Ovary (tissue), 9 donors: ENCODE data around the gene AIG1. TPM values are rescaled to one million over a fixed set of nuclear protein-coding genes. Genes with fewer than 3 reads are reported as not detected.

Experiments
- DNase-seq, 5 donors: peaks; one replicate each; pipeline ENCODE4 v3.0.0-alpha.2; 2019 to 2020
- H3K27ac ChIP-seq, 2 donors: fragments of 200-600 bp; one replicate each; pipeline versions ENCODE4 v1.5.1 to v1.8.0; 2019 to 2022
- H3K27me3 ChIP-seq: fragments of 200-600 bp; one replicate; pipeline ENCODE4 v1.8.0; 2022
- H3K36me3 ChIP-seq: fragments of 200-600 bp; sonication (generic); one replicate; pipeline ENCODE4 v1.5.1; 2019
- H3K4me1 ChIP-seq: one replicate; pipeline ENCODE4 v1.8.1; 2013; ENCODE audit warnings: mild to moderate bottlenecking, moderate library complexity; ENCODE audit not compliant: insufficient read depth
- H3K4me3 ChIP-seq: fragments of 200-600 bp; sonication (generic); one replicate; pipeline ENCODE4 v1.5.1; 2017
- H3K9me3 ChIP-seq, 2 donors: fragments of 200-600 bp in 1 of 2; sonication (generic) in 1 of 2; one replicate each; pipeline versions ENCODE4 v1.5.1 to v1.8.1; 2013 to 2019; ENCODE audit warnings: mild to moderate bottlenecking in 1 of 2, moderate library complexity in 1 of 2
- EP300 ChIP-seq: sonication (generic); formaldehyde crosslinking; IDR thresholded peaks from one replicate; pipeline ENCODE4 v1.6.1; 2017; ENCODE audit warnings: antibody characterized with exemption
- POLR2A ChIP-seq: fragments of 450-650 bp; IDR thresholded peaks from one replicate; pipeline ENCODE4 v1.6.1; 2017; ENCODE audit warnings: antibody characterized with exemption, mild to moderate bottlenecking, moderate library complexity
- WGBS, 3 donors: extraction: QIAGEN DNeasy Blood & Tissue Kit in 1 of 3; methylation state at CpG; one replicate each; pipeline versions ENCODE4 v1.1.5 to v1.1.7; 2013 to 2017; 5-methylcytosine and 5-hydroxymethylcytosine counted together
- intact Hi-C, 4 donors: fragments of 100-400 bp; cut with DNase I; formaldehyde crosslinking; loops; one replicate each; pipeline versions ENCODE4 v1.11.0 to v1.15.1; 2022 to 2023
- polyA plus RNA-seq, 2 donors: library from polyadenylated mRNA; stranded (reverse); fragments of 200-250 nt in 1 of 2; fragments of 350-450 nt in 1 of 2; fragmentation: Illumina TruSeq in 1 of 2; extraction: RNeasy Lipid Tissue Mini Kit (QIAGEN cat#74804) in 1 of 2; gene quantifications; one replicate each; pipeline ENCODE4 v1.2.3, GENCODE V29; 2013 to 2014
- total RNA-seq, 7 donors: library from RNA; depleted of rRNA in 2 of 7; stranded (reverse); fragments of >200 nt in 2 of 7; fragmentation: NEBNext Ultra II Directional in 3 of 7; extraction: Animal tissue kit (Norgen Biotek cat#: 25700) in 3 of 7; gene quantifications; one replicate each; pipeline versions ENCODE4 v1.1.0 to v1.2.4, GENCODE V29; 2016 to 2023
- TF ChIP-seq, protein P1 (sequence below), 3 donors: fragments of 450-650 bp in 2 of 3; fragments of 200-600 bp in 1 of 3; IDR thresholded peaks; one replicate each; pipeline versions ENCODE4 v1.5.1 to v1.8.0; 2016 to 2022; ENCODE audit warnings: antibody characterized with exemption in 3 of 3, mild to moderate bottlenecking in 1 of 3
- donor health status: DM: no; HTN: no; CAD: no; lungs with moderate emphysema.
- donor health status: DM: no; HTN: no; CAD: no.
- donor health status: Bipolar disorder and iron deficiency.
- donor health status: DM: yes; HTN: yes; CAD: no.
- donor health status: DM: no; HTN: no; CAD: no.
- donor health status: DM: yes; HTN: yes; CAD: no.

The AIG1 gene
- total and polyA plus RNA-seq, 9 donors = 27.8 to 91.0 (median 37.3) TPM

GRCh38 chr6:143026696-143027449, 33.8 kb upstream of the AIG1 start:
- TF ChIP-seq, protein P1, sequence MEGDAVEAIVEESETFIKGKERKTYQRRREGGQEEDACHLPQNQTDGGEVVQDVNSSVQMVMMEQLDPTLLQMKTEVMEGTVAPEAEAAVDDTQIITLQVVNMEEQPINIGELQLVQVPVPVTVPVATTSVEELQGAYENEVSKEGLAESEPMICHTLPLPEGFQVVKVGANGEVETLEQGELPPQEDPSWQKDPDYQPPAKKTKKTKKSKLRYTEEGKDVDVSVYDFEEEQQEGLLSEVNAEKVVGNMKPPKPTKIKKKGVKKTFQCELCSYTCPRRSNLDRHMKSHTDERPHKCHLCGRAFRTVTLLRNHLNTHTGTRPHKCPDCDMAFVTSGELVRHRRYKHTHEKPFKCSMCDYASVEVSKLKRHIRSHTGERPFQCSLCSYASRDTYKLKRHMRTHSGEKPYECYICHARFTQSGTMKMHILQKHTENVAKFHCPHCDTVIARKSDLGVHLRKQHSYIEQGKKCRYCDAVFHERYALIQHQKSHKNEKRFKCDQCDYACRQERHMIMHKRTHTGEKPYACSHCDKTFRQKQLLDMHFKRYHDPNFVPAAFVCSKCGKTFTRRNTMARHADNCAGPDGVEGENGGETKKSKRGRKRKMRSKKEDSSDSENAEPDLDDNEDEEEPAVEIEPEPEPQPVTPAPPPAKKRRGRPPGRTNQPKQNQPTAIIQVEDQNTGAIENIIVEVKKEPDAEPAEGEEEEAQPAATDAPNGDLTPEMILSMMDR (IDR thresholded peaks at IDR 0.05) = no peak
- TF ChIP-seq EP300 (no peak), POLR2A (no peak)
- Histone ChIP-seq H3K27me3 (no peaks in the 10 kb centered on the region), H3K4me1 (no peaks in the 10 kb centered on the region), H3K36me3 (no peaks in the 10 kb centered on the region), H3K27ac (no peak overlapping the region), H3K4me3 (no peak overlapping the region), H3K9me3 (no peaks in the 10 kb centered on the region)
- intact Hi-C loops = no loop called here
- DNase-seq = peak in 3 of 5 donors; percentile 11 to 39 (median 28)
- 57 to 61% (median 59%) methylated on average over 5 of the region's 5 CpGs for WGBS, 3 donors

DNA sequence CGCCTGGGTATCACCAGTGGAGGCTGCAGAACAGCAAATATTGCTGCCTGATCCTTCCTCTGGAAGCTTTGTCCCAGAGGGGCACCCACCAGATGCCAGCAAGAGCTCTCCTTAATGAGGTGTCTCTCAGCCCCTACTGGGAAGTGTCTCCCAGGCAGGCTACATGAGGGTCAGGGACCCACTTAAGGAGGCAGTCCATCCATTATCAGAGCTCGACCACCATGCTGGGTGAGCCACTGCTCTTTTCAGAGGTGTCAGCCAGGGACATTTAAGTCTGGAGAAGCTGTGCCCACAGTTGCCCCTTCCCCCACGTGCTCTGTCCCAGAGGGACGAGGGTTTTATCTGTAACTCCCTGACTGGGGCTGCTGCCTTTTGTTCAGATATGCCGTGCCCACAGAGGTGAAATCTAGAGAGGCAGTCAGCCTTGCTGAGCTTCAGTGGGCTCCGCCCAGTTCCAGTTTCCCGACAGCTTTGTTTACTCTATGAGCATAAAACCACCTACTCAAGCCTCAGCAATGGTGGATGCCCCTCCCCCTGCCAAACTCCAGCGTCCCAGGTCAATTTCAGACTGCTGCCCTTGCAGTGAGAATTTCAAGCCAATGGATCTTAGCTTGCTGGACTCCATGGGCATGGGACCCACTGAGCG, 25.9 kb upstream of the AIG1 start:
- Histone ChIP-seq H3K4me3 (no peak overlapping the region), H3K27me3 (no peaks in the 10 kb centered on the region), H3K36me3 (no peaks in the 10 kb centered on the region), H3K27ac (no peak overlapping the region), H3K4me1 (no peaks in the 10 kb centered on the region), H3K9me3 (no peaks in the 10 kb centered on the region)
- intact Hi-C loops = no loop called here
- TF ChIP-seq, protein P1 (IDR thresholded peaks at IDR 0.05) = no peak
- TF ChIP-seq POLR2A = no peak
- WGBS, 3 donors = 74 to 86% (median 79%) methylated on average over 9 of the region's 9 CpGs
- no peak for DNase-seq

DNA sequence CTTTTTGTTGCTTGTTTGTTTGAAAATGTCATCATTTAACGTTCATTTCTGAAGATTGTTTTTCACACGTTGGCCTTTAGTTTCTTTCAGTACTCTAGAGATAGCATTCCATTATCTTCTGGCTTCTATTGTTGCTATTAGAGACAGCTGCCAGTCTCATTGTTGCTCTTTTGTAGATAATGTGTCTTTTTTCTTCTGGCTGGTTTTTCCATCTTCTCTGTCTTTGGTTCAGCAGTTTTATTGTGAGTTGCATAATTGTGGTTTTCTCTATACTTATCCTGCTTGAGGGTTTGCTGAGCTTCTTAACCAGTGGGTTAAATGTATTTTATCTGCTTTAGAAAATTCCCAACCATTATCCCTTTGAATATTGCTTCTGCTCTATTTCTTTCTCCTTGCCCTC, 23.2 kb upstream of the AIG1 start:
- TF ChIP-seq POLR2A (no peak), EP300 (no peak)
- no peak overlapping the region for H3K4me3 ChIP-seq
- no peaks in the 10 kb centered on the region for H3K4me1 ChIP-seq
- no peaks in the 10 kb centered on the region for H3K36me3 ChIP-seq
- no peak for DNase-seq
- intact Hi-C loops = no loop called here
- WGBS, 3 donors = 29 to 50% (median 40%) methylated on average over 2 of the region's 2 CpGs
- no peak overlapping the region for H3K27ac ChIP-seq
- H3K27me3 ChIP-seq = no peaks in the 10 kb centered on the region
- H3K9me3 ChIP-seq = no peaks in the 10 kb centered on the region

- no peaks in the 10 kb centered on the region for H3K4me1 ChIP-seq
- no peak overlapping the region for H3K4me3 ChIP-seq
- H3K27ac ChIP-seq = no peak overlapping the region
- H3K36me3 ChIP-seq = no peaks in the 10 kb centered on the region
- intact Hi-C loops = no loop called here
- TF ChIP-seq, protein P1 (IDR thresholded peaks at IDR 0.05) = no peak
- TF ChIP-seq EP300 (no peak), POLR2A (no peak)
- DNase-seq = no peak
- H3K27me3 ChIP-seq = no peaks in the 10 kb centered on the region
- H3K9me3 ChIP-seq = no peaks in the 10 kb centered on the region
These were observed 21.9 kb upstream of the AIG1 start for GRCh38 chr6:143038833-143039232.

DNA sequence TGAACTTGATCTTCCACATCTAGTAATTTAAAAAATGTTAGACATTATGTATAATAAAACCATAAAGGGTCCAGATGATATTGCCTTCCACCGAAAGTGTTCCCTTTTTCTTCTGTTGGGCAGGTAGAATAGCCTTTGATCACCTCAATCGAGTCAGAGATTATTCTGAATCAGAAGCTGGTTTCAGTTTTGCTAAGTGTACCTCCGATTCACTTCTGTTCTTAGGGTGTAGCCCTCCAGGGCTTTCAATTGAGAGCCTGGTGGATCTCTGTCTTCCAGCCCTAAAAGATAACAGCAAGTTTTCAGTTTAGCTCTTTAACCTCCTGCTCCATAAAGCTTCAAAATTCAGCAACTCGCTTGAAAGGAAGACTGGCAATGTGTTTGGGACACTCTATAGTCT, 21.1 kb upstream of the AIG1 start:
- H3K9me3 ChIP-seq = no peaks in the 10 kb centered on the region
- 86 to 91% (median 90%) methylated on average over 4 of the region's 4 CpGs for WGBS, 3 donors
- H3K4me3 ChIP-seq = no peak overlapping the region
- H3K27ac ChIP-seq = no peak overlapping the region
- no peaks in the 10 kb centered on the region for H3K4me1 ChIP-seq
- DNase-seq = no peak
- no peaks in the 10 kb centered on the region for H3K27me3 ChIP-seq
- intact Hi-C loops = no loop called here
- no peaks in the 10 kb centered on the region for H3K36me3 ChIP-seq
- TF ChIP-seq EP300 = no peak
